SK-N-SH (cell line): ENCODE data around the gene TMEM38A.
"Not testable (repeated sequence)": the region's sequence is repeated elsewhere in the genome, so short reads cannot be mapped to it uniquely, and the experiment has no call there.

Experiments
- FOSL2 ChIP-seq: IDR thresholded peaks from 2 replicates; pipeline ENCODE4 v1.4.0; 2012; ENCODE audit warnings: low read depth, mild to moderate bottlenecking, moderate library complexity, borderline replicate concordance
- POLR2AphosphoS5 ChIP-seq: IDR thresholded peaks from 2 replicates; pipeline ENCODE4 v1.6.1; 2012; ENCODE audit warnings: low read depth, low read length
- TF ChIP-seq, protein P1 (sequence below): fragments of 200-600 bp; sonication (generic); IDR thresholded peaks from 2 replicates; pipeline ENCODE4 v1.6.1; 2017; ENCODE audit warnings: antibody characterized with exemption, mild to moderate bottlenecking, moderate library complexity

GRCh38 chr19:16651421-16652188 is 9.3 kb upstream of the TMEM38A start:
- TF ChIP-seq, protein P1, sequence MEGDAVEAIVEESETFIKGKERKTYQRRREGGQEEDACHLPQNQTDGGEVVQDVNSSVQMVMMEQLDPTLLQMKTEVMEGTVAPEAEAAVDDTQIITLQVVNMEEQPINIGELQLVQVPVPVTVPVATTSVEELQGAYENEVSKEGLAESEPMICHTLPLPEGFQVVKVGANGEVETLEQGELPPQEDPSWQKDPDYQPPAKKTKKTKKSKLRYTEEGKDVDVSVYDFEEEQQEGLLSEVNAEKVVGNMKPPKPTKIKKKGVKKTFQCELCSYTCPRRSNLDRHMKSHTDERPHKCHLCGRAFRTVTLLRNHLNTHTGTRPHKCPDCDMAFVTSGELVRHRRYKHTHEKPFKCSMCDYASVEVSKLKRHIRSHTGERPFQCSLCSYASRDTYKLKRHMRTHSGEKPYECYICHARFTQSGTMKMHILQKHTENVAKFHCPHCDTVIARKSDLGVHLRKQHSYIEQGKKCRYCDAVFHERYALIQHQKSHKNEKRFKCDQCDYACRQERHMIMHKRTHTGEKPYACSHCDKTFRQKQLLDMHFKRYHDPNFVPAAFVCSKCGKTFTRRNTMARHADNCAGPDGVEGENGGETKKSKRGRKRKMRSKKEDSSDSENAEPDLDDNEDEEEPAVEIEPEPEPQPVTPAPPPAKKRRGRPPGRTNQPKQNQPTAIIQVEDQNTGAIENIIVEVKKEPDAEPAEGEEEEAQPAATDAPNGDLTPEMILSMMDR: not testable (repeated sequence)
- TF ChIP-seq POLR2AphosphoS5, FOSL2: not testable (repeated sequence)
